Astrocyte (in vitro differentiated cells and primary cell): ENCODE data around the gene HES3. TPM values are rescaled to one million over a fixed set of nuclear protein-coding genes. Genes with fewer than 3 reads are reported as not detected.

ENCODE experiments used
- DNase-seq: peaks from one replicate; pipeline ENCODE4 v3.0.0-alpha.2; 2010; ENCODE audit warnings: low read depth
- FAIRE-seq: peaks from 2 replicates; lab custom pipeline; 2011; peaks lifted over from hg19 to GRCh38; lab: Jason Lieb, UNC
- H2AFZ ChIP-seq: 2 replicates; pipeline ENCODE4 v1.6.0; 2012; ENCODE audit warnings: low read depth, low read length, inconsistent platforms
- H3K27ac ChIP-seq: 2 replicates; pipeline ENCODE4 v1.5.1; 2011; ENCODE audit warnings: low read depth, low read length, inconsistent platforms
- H3K27me3 ChIP-seq: 2 replicates; pipeline ENCODE4 v1.6.0; 2011; ENCODE audit warnings: low read length, inconsistent platforms; ENCODE audit not compliant: insufficient read depth
- H3K36me3 ChIP-seq: 2 replicates; pipeline ENCODE4 v1.5.1; 2011; ENCODE audit warnings: low read length, inconsistent platforms; ENCODE audit not compliant: insufficient read depth
- H3K4me1 ChIP-seq: 2 replicates; pipeline ENCODE4 v1.5.1; 2011; ENCODE audit warnings: low read length, inconsistent platforms; ENCODE audit not compliant: insufficient read depth
- H3K4me2 ChIP-seq: 2 replicates; pipeline ENCODE4 v1.6.0; 2012; ENCODE audit warnings: low read length, inconsistent platforms
- H3K4me3 ChIP-seq: 2 replicates; pipeline ENCODE4 v1.5.1; 2011; ENCODE audit warnings: low read depth, mild to moderate bottlenecking, low read length, inconsistent platforms; ENCODE audit not compliant: insufficient read depth
- H3K79me2 ChIP-seq: 2 replicates; pipeline ENCODE4 v1.6.0; 2012; ENCODE audit warnings: mild to moderate bottlenecking, low read length, inconsistent platforms; ENCODE audit not compliant: insufficient read depth
- H3K9ac ChIP-seq: 2 replicates; pipeline ENCODE4 v1.6.0; 2012; ENCODE audit warnings: mild to moderate bottlenecking, low read length, inconsistent platforms
- H3K9me3 ChIP-seq: 2 replicates; pipeline ENCODE4 v1.5.1; 2012; ENCODE audit warnings: low read depth, mild to moderate bottlenecking, low read length, inconsistent platforms; ENCODE audit not compliant: insufficient read depth
- H4K20me1 ChIP-seq: 2 replicates; pipeline ENCODE4 v1.6.0; 2012; ENCODE audit warnings: low read length, inconsistent platforms; ENCODE audit not compliant: insufficient read depth
- H3K27ac Mint-ChIP-seq: one replicate; pipeline ENCODE4 v1.8.0; 2021; ENCODE audit warnings: mild to moderate bottlenecking, mixed read lengths; ENCODE audit not compliant: unreplicated experiment
- H3K27me3 Mint-ChIP-seq: one replicate; pipeline ENCODE4 v1.8.0; 2021; ENCODE audit warnings: low read depth, mixed read lengths; ENCODE audit not compliant: unreplicated experiment
- H3K36me3 Mint-ChIP-seq: one replicate; pipeline ENCODE4 v1.8.0; 2021; ENCODE audit warnings: low read depth, mixed read lengths; ENCODE audit not compliant: unreplicated experiment
- H3K4me1 Mint-ChIP-seq: one replicate; pipeline ENCODE4 v1.8.0; 2021; ENCODE audit warnings: low read depth, mixed read lengths; ENCODE audit not compliant: unreplicated experiment
- H3K4me3 Mint-ChIP-seq: one replicate; pipeline ENCODE4 v1.8.0; 2021; ENCODE audit warnings: mild to moderate bottlenecking, moderate library complexity, mixed read lengths; ENCODE audit not compliant: unreplicated experiment
- H3K9me3 Mint-ChIP-seq: one replicate; pipeline ENCODE4 v1.8.0; 2021; ENCODE audit warnings: mild to moderate bottlenecking, mixed read lengths; ENCODE audit not compliant: unreplicated experiment
- CTCF ChIP-seq: IDR thresholded peaks from 2 replicates; pipeline ENCODE4 v1.5.1; 2011; ENCODE audit warnings: low read depth, mild to moderate bottlenecking, inconsistent platforms, low read length, moderate library complexity; ENCODE audit not compliant: insufficient read depth
- EZH2 ChIP-seq: IDR thresholded peaks from 2 replicates; pipeline ENCODE4 v1.6.1; 2012; ENCODE audit warnings: mild to moderate bottlenecking, low read length, inconsistent platforms; ENCODE audit not compliant: insufficient read depth
- total RNA-seq: library from RNA; stranded (reverse); gene quantifications from 2 replicates; pipeline ENCODE4 v1.2.1, GENCODE V29; 2021

Gene HES3
- total RNA-seq, 1 donor from 2014 or later: not detected

GRCh38 chr1:6279613-6280383 is 35.8 kb downstream of the HES3 start:
- H4K20me1 ChIP-seq: peaks cover 9% of the 10 kb centered on the region
- no peak overlapping the region for H3K27ac ChIP-seq
- DNase-seq (no peak), FAIRE-seq (no peak)
- H3K27me3 ChIP-seq: no peaks in the 10 kb centered on the region
- no peaks in the 10 kb centered on the region for H3K27me3 Mint-ChIP-seq
- H3K4me1 ChIP-seq: peaks cover 11% of the 10 kb centered on the region
- H3K4me3 ChIP-seq: no peak overlapping the region
- H2AFZ ChIP-seq: no peak overlapping the region
- no peak overlapping the region for H3K4me3 Mint-ChIP-seq
- no peaks in the 10 kb centered on the region for H3K9me3 Mint-ChIP-seq
- no peak overlapping the region for H3K9ac ChIP-seq
- H3K4me2 ChIP-seq: no peak overlapping the region
- H3K36me3 Mint-ChIP-seq: peaks cover 11% of the 10 kb centered on the region
- H3K4me1 Mint-ChIP-seq: peaks cover 6% of the 10 kb centered on the region
- no peaks in the 10 kb centered on the region for H3K79me2 ChIP-seq
- H3K9me3 ChIP-seq: no peaks in the 10 kb centered on the region
- H3K36me3 ChIP-seq: no peaks in the 10 kb centered on the region
- H3K27ac Mint-ChIP-seq: no peak overlapping the region
- TF ChIP-seq EZH2 (no peak), CTCF (no peak)

GRCh38 chr1:6280761-6281451 is 36.9 kb downstream of the HES3 start:
- peaks cover 9% of the 10 kb centered on the region for H4K20me1 ChIP-seq
- FAIRE-seq (no peak), DNase-seq (no peak)
- no peaks in the 10 kb centered on the region for H3K9me3 Mint-ChIP-seq
- TF ChIP-seq EZH2 (no peak), CTCF (no peak)
- no peaks in the 10 kb centered on the region for H3K79me2 ChIP-seq
- H3K4me1 ChIP-seq: peaks cover 10% of the 10 kb centered on the region
- no peak overlapping the region for H3K27ac ChIP-seq
- H3K4me3 Mint-ChIP-seq: no peak overlapping the region
- H3K9ac ChIP-seq: no peak overlapping the region
- H3K9me3 ChIP-seq: no peaks in the 10 kb centered on the region
- H3K4me3 ChIP-seq: no peak overlapping the region
- no peak overlapping the region for H3K4me2 ChIP-seq
- peaks cover 13% of the 10 kb centered on the region for H3K36me3 Mint-ChIP-seq
- H2AFZ ChIP-seq: no peak overlapping the region
- H3K27me3 ChIP-seq: no peaks in the 10 kb centered on the region
- H3K27ac Mint-ChIP-seq: no peak overlapping the region
- H3K27me3 Mint-ChIP-seq: no peaks in the 10 kb centered on the region
- no peaks in the 10 kb centered on the region for H3K36me3 ChIP-seq
- H3K4me1 Mint-ChIP-seq: peaks cover 6% of the 10 kb centered on the region
